Neural cell (in vitro differentiated cells): ENCODE data around the gene KANSL1L. TPM values are rescaled to one million over a fixed set of nuclear protein-coding genes. Genes with fewer than 3 reads are reported as not detected.
"Not testable (repeated sequence)": the region's sequence is repeated elsewhere in the genome, so short reads cannot be mapped to it uniquely, and the experiment has no call there.

Experiments
- H2AFZ ChIP-seq: fragments of 200-600, 300-800 bp; sonication (generic), shearing (Covaris generic); 2 replicates; pipeline ENCODE4 v1.6.0; 2014; ENCODE audit warnings: low read depth, mild to moderate bottlenecking, antibody characterized with exemption, low read length, moderate library complexity
- H3F3A ChIP-seq: fragments of 200-600 bp; shearing (Covaris generic); 2 replicates; pipeline ENCODE4 v1.6.1; 2016; ENCODE audit warnings: mild to moderate bottlenecking, moderate library complexity, mixed read lengths, antibody characterized with exemption, low read length; ENCODE audit not compliant: insufficient read depth, poor library complexity, severe bottlenecking
- H3K27ac ChIP-seq: fragments of 200-600, 300-800 bp; sonication (generic), shearing (Covaris generic); 2 replicates; pipeline ENCODE4 v1.5.1; 2014; ENCODE audit warnings: mild to moderate bottlenecking, low read length, moderate library complexity
- H3K27me3 ChIP-seq: fragments of 300-800, 200-600 bp; sonication (generic), shearing (Covaris generic); 2 replicates; pipeline ENCODE4 v1.6.0; 2014; ENCODE audit warnings: mild to moderate bottlenecking, low read depth, low read length, moderate library complexity; ENCODE audit not compliant: insufficient read depth
- H3K36me3 ChIP-seq: fragments of 300-800, 200-600 bp; sonication (generic), shearing (Covaris generic); 2 replicates; pipeline ENCODE4 v1.5.1; 2014; ENCODE audit warnings: mild to moderate bottlenecking, antibody characterized with exemption, low read length, moderate library complexity; ENCODE audit not compliant: insufficient read depth
- H3K4me2 ChIP-seq: fragments of 300-800, 200-600 bp; sonication (generic), shearing (Covaris generic); 2 replicates; pipeline ENCODE4 v1.6.0; 2014; ENCODE audit warnings: mild to moderate bottlenecking, low read length
- H3K4me3 ChIP-seq: fragments of 300-800, 200-600 bp; sonication (generic), shearing (Covaris generic); 2 replicates; pipeline ENCODE4 v1.5.1; 2014; ENCODE audit warnings: mild to moderate bottlenecking, low read length, moderate library complexity
- H3K79me2 ChIP-seq: fragments of 200-600 bp; shearing (Covaris generic); replicated peaks from 2 replicates; pipeline ENCODE4 v1.6.0; 2014; ENCODE audit warnings: mild to moderate bottlenecking, low read length, moderate library complexity; ENCODE audit not compliant: insufficient read depth
- H3K9ac ChIP-seq: fragments of 300-800, 200-600 bp; sonication (generic), shearing (Covaris generic); 2 replicates; pipeline ENCODE4 v1.6.1; 2016; ENCODE audit warnings: mild to moderate bottlenecking, low read length, mixed read lengths
- H3K9me2 ChIP-seq: fragments of 200-600 bp; shearing (Covaris generic); 2 replicates; pipeline ENCODE4 v1.6.1; 2016; ENCODE audit warnings: mild to moderate bottlenecking, low read length, mixed read lengths; ENCODE audit not compliant: insufficient read depth
- H3K9me3 ChIP-seq: fragments of 200-600, 300-800 bp; sonication (generic), shearing (Covaris generic); 2 replicates; pipeline ENCODE4 v1.6.1; 2016; ENCODE audit warnings: mild to moderate bottlenecking, mixed run types, low read length, moderate library complexity, mixed read lengths
- H4K20me1 ChIP-seq: fragments of 200-600 bp; shearing (Covaris generic); 2 replicates; pipeline ENCODE4 v1.6.1; 2016; ENCODE audit warnings: mild to moderate bottlenecking, mixed run types; ENCODE audit not compliant: insufficient read depth
- CTCF ChIP-seq: fragments of 450-650 bp; IDR thresholded peaks from 2 replicates; pipeline ENCODE4 v1.5.1; 2014; ENCODE audit warnings: antibody characterized with exemption, mild to moderate bottlenecking, moderate library complexity; ENCODE audit not compliant: poor library complexity, severe bottlenecking
- EP300 ChIP-seq: fragments of 450-650 bp; conservative IDR thresholded peaks from 2 replicates; pipeline ENCODE4 v1.6.1; 2014; ENCODE audit warnings: antibody characterized with exemption, mild to moderate bottlenecking, moderate library complexity; ENCODE audit not compliant: poor library complexity, severe bottlenecking
- EZH2 ChIP-seq: fragments of 200-600, 300-800 bp; shearing (Covaris generic), sonication (generic); IDR thresholded peaks from 2 replicates; pipeline ENCODE4 v1.6.1; 2014; ENCODE audit warnings: antibody characterized with exemption, low read length, borderline replicate concordance, mild to moderate bottlenecking; ENCODE audit not compliant: insufficient read depth, poor library complexity, severe bottlenecking
- MXI1 ChIP-seq: fragments of 450-650 bp; conservative IDR thresholded peaks from 2 replicates; pipeline ENCODE4 v1.6.1; 2014; ENCODE audit warnings: antibody characterized with exemption, mild to moderate bottlenecking; ENCODE audit not compliant: poor library complexity, severe bottlenecking
- POLR2AphosphoS5 ChIP-seq: IDR thresholded peaks from 2 replicates; pipeline ENCODE4 v1.6.1; 2012
- RAD21 ChIP-seq: fragments of 450-650 bp; conservative IDR thresholded peaks from 2 replicates; pipeline ENCODE4 v1.6.1; 2014; ENCODE audit warnings: antibody characterized with exemption, mild to moderate bottlenecking, moderate library complexity
- REST ChIP-seq: IDR thresholded peaks from 2 replicates; pipeline ENCODE4 v1.6.1; 2012; ENCODE audit warnings: borderline replicate concordance
- SMC3 ChIP-seq: fragments of 450-650 bp; conservative IDR thresholded peaks from 2 replicates; pipeline ENCODE4 v1.6.1; 2014; ENCODE audit warnings: antibody characterized with exemption, mild to moderate bottlenecking, moderate library complexity; ENCODE audit not compliant: poor library complexity
- TAF1 ChIP-seq: IDR thresholded peaks from 2 replicates; pipeline ENCODE4 v1.6.1; 2012; ENCODE audit warnings: low read depth
- polyA plus RNA-seq: library from polyadenylated mRNA; depleted of rRNA; stranded (reverse); fragments of >200 nt; gene quantifications from 2 replicates; pipeline ENCODE4 v1.2.3, GENCODE V29; 2014

The KANSL1L gene
- polyA plus RNA-seq, 1 donor from 2014 or later: 27.6 TPM

- H3K27ac ChIP-seq: no peak overlapping the region
Observed at GRCh38 chr2:210177769-210178168, 6.6 kb upstream of the KANSL1L start.

GRCh38 chr2:210177115-210177514 lies 5.9 kb upstream of the KANSL1L start:
- not testable (repeated sequence) for H3K4me2 ChIP-seq, H3K9me2 ChIP-seq, H3F3A ChIP-seq, H3K9ac ChIP-seq, H3K27ac ChIP-seq, H3K79me2 ChIP-seq, H3K4me3 ChIP-seq, H3K36me3 ChIP-seq, H3K27me3 ChIP-seq, H2AFZ ChIP-seq, H3K9me3 ChIP-seq, H4K20me1 ChIP-seq

More at GRCh38 chr2:210177769-210178168, 6.6 kb upstream of the KANSL1L start:
- Histone ChIP-seq H3K79me2 (no peaks in the 10 kb centered on the region), H3F3A (no peaks in the 10 kb centered on the region), H3K9ac (no peak overlapping the region), H3K4me3 (no peak overlapping the region), H3K36me3 (no peaks in the 10 kb centered on the region), H3K4me2 (no peak overlapping the region), H4K20me1 (no peaks in the 10 kb centered on the region), H2AFZ (no peak overlapping the region), H3K9me2 (no peaks in the 10 kb centered on the region), H3K9me3 (no peaks in the 10 kb centered on the region), H3K27me3 (no peaks in the 10 kb centered on the region)
- no peak for TF ChIP-seq SMC3
- TF ChIP-seq POLR2AphosphoS5: no peak
- no peak for TF ChIP-seq CTCF
- TF ChIP-seq EZH2: no peak
- no peak for TF ChIP-seq RAD21
- no peak for TF ChIP-seq MXI1
- no peak for TF ChIP-seq REST
- no peak for TF ChIP-seq EP300
- no peak for TF ChIP-seq TAF1

- no peaks in the 10 kb centered on the region for H3K9me3 ChIP-seq
- H3K9me2 ChIP-seq: no peaks in the 10 kb centered on the region
- H3K36me3 ChIP-seq: no peaks in the 10 kb centered on the region
- H3F3A ChIP-seq: no peaks in the 10 kb centered on the region
- H3K4me3 ChIP-seq: no peak overlapping the region
- TF ChIP-seq CTCF: no peak
- TF ChIP-seq REST: no peak
- no peak for TF ChIP-seq POLR2AphosphoS5
- no peak for TF ChIP-seq TAF1
- TF ChIP-seq EP300: no peak
- TF ChIP-seq EZH2: no peak
- TF ChIP-seq RAD21: no peak
- no peak for TF ChIP-seq MXI1
- TF ChIP-seq SMC3: no peak
- no peaks in the 10 kb centered on the region for H4K20me1 ChIP-seq
- H3K9ac ChIP-seq: no peak overlapping the region
- H2AFZ ChIP-seq: no peak overlapping the region
- H3K27me3 ChIP-seq: no peaks in the 10 kb centered on the region
- no peak overlapping the region for H3K27ac ChIP-seq
- no peak overlapping the region for H3K4me2 ChIP-seq
- peaks cover 7% of the 10 kb centered on the region for H3K79me2 ChIP-seq
Observed at GRCh38 chr2:210174086-210174485, 2.9 kb upstream of the KANSL1L start.
